Measurements from ENCODE around the gene ATP1A4.

GRCh38 chr1:160161965-160162705, 10.7 kb downstream of the ATP1A4 start:
- TF ChIP-seq CTCF (IDR thresholded peaks at IDR 0.05): peak in 2 of 4 donors; percentile 14 to 18
- no peak for TF ChIP-seq POLR2A (IDR thresholded peaks at IDR 0.05)

Measured in right lobe of liver (tissue), 4 donors.